NCI-H345 (cell line): ENCODE results near the gene SLC8B1.

Source experiments
- DNase-seq: peaks from one replicate; lab custom pipeline; 2025; lab: John Stamatoyannopoulos, UW

Gene SLC8B1

DNA sequence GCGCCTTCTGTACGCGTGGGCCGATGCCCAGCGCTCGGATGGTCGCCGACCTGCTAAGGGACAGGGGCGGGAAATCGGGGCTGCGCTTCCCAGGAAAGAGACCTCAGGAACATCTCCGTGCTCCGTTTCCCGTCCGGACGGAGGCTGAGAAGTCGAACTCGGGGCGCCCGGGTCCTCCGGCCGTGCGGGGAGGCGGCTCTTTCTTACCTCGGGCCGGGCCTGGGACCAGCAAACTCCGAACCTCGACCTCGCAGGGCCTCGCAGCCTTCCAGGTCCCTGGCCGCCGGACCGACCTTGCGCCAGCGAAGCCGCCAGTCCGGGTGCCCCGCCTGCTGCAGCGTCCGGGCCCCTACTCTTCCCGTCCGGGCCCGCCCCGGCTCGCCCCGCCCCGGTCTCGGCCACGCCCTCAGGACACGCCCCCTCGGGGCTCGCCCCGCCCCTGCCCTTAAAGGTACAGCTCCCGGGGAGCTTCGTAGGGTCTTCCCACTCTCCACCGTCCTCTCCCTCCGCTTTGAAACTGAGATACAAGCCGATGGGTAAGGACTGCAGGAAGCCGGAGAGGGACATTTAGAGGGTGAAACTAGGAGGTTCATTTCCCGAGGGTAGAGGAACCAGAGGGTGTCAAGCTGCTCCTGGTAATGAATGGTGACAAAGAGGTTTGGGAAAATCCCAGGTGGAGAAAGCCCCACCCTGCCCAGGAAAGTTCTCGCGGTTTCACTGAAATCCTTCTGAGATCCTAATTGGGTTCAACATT lies at the start of gene SLC8B1:
SLC8B1 (minus strand) TSS at position 324 of the 754 bp plus-strand sequence. CDS start 2,231 bp downstream, outside the sequence.
- peak; percentile 73 for DNase-seq

DNA sequence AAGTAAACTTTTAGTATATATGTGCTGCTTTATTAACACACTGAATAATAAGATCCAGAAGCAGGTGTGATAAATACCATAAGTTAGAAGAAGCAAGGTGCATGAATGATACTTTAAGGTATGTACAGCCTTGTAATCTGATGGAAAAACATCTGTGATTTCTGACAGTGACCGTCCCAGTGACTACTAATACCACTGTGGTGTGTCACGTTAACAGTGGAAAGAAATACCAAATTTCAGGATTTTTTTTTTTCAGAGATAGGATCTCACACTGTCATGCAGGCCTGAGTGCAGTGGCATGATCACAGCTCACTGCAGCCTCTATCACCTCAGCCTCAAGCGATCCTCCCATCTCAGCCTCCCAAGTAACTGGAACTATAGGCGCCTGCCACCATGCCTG lies 47.3 kb upstream of the SLC8B1 start:
- DNase-seq, result no peak

DNA sequence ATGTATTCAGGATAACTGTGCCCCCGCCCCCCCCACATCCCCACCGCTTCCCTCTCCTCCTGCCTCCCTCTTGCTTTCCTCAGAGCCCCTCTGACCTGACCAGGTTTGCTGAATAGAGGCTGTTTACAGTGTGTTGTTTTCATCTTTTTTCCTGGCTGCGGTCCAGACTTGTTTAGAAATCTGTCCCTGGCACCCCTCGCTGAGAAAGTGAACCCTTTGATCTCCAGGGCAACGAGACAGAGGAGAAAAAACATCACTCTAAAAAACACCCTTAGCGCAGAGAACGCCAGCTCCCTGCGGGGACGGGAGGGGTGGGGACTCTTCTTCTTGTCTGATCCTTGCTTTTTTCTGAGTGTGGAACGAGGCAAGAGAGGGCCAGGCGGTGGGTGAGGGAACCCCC lies 46.3 kb upstream of the SLC8B1 start:
- DNase-seq, result peak; percentile 62

DNA sequence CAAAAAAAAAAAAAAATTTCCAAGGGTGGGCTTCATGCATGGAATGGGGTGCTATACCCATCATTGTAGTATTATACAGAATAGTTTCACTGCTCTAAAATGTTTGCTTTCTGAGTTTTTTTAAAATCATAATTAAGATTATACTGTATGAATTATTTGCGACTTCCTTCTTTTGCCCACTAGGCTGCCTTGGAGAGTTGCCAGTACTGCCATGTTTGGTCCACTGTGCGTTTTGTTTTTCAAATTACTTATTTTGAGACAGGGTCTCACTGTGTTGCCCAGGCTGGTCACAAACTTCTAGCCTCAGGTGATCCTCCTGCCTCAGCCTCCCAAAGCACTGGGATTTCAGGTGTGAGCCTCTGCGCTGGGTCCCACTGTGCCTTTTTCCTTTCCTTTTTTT lies 43.4 kb upstream of the SLC8B1 start:
- no peak for DNase-seq

DNA sequence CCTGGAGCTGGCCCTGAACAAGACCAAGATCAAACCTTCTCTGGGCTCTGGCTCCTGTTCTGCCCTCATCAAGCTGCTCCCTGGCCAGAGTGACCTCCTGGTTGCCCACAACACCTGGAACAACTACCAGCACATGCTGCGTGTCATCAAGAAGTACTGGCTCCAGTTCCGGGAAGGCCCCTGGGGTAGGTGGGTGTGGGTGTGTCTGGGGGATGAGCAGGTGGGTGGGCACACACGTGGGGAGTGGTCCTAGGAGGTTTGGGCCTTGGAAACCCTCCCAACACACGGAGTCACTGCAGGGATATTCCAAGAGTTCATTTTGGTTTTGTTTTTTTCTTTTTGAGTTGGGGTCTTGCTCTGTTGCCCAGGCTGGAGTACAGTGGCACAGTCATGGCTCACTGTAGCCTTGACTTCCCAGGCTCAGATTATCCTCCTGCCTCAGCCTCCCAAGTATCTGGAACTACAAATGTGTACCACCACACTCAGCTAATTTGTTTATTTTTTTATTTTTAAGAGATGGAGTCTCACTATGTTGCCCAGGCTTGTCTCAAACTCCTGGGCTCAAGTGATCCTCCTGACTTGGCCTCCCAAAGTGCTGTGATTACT lies 40.0 kb upstream of the SLC8B1 start:
- DNase-seq, result no peak

DNA sequence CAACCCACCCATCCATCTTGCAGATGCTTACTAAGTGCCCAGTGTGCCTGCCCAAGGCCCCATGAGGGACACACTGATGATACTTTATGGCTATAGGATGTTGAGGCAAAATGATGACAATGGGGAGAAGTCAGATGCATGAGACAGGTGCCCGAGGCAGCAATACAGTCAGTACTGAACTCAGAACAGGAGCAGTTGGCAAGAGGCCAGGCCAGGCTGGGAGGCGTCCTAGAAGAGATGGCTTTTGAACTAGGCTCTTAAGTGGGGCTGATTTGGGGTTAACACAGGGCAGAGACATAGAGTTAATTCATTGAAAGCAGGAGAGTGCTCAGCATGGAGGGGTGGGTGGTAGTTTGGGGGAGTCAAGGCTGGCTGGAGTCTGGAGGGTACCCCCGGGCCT lies 39.1 kb upstream of the SLC8B1 start:
- DNase-seq, result peak; percentile 43

GRCh38 chr12:113373440-113373839 lies 38.5 kb upstream of the SLC8B1 start:
- DNase-seq, result no peak

DNA sequence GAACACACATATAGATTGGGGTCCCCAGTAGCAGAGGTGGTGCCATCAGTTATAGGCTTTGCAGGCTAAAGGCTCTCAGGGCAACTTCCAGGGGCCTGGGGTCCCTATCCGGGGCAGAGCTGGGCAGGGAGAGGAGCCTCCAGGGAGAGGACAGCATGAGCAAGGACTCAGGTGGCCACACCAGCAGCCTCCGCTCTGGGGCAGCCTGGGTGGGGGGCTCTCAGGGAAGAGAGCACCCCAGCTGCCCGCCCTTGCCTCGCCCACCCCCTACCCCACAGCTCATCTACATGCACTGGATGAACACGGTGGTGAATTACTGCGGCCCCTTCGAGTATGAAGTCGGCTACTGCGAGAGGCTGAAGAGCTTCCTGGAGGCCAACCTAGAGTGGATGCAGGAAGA lies 37.5 kb upstream of the SLC8B1 start:
- no peak for DNase-seq

DNA sequence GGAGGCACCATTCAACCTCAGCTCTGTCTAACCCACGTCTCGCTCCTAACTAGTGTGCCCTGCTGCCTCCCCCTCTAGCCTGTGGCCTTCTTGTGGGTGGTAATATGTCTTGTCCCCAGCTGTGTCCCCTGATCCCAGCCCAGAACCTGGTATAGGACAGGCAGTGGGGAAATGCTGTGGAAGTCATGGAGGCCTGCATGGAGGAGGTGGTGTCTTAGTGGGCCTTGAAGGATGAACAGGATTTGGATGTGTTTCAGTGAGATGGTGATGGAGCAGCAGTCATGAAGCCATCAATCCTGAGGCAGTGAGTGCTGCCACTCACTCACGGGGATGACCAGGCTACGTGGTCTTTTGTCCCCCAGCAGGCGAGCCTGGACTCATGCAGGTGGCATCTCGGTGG lies 36.9 kb upstream of the SLC8B1 start:
- DNase-seq, result no peak

- no peak for DNase-seq
These were observed 36.2 kb upstream of the SLC8B1 start for GRCh38 chr12:113370923-113371682.

DNA sequence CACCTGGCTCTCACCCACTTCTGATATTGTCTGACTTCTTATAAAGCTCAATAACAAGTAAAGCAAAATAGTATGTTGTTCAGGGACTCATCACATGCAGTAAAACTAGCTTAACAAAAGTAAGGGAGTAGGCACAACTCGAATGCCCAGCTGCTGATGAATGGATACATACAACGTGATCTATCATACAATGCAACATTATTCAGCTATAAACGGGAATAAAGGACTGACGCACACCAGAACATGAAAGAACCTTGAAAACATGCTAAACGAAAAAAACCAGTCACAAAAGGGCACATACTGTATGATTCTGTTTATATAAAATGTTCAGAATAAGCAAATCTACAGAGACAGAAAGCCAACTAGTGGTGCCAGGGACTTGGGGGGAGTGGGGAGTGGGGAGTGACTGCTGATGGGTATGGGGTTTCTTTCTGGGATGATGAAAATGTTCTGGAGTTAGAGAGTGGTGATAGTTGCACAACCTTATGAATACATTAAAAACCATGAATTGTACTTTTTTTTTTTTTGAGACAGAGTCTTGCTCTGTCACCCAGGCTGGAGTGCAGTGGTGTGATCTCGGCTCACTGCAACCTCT lies 34.6 kb upstream of the SLC8B1 start:
- DNase-seq, result no peak

DNA sequence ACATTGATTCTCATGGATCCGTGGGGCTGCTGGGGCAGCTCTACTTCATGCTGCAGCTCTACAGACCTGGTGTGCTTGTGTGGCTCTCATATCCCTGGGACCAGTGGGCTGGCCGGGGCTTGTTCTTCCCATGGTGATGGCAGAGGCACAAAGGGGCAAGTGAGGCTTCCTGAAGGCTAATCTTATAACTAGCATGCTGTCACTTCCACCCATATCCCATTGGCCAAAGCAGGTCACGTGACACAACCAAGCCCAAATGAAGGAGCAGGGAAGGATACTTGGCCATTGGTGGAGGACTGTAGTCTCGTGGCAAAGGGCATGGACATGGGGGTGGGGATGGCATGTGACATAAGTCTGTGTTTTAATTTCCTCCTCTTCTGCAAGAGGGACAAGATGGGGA lies 33.4 kb upstream of the SLC8B1 start:
- DNase-seq, result no peak

DNA sequence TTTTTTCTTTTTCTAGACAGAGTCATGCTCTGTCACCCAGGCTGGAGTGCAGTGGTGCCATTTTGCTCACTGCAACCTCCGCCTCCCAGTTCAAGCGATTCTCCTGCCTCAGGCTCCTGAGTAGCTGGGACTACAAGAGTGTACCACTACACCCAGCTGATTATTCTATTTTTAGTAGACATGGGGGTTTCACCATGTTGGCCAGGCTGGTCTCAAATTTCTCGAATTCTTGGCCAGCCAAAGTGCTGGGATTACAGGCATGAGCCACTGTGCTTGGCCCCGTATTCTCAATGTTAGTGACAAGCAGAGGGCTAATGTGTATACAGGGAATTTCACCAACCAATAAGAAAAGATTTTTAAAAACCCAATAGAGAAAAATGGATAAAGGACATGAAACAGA lies 31.9 kb upstream of the SLC8B1 start:
- DNase-seq, result no peak

- DNase-seq, result no peak
These were observed 30.9 kb upstream of the SLC8B1 start for GRCh38 chr12:113365639-113366395.

- DNase-seq, result no peak
These were observed 29.8 kb upstream of the SLC8B1 start for GRCh38 chr12:113364698-113365097.

GRCh38 chr12:113361574-113362370 lies 26.9 kb upstream of the SLC8B1 start:
- DNase-seq, result no peak

GRCh38 chr12:113359939-113360748 lies 25.2 kb upstream of the SLC8B1 start:
- no peak for DNase-seq

GRCh38 chr12:113359133-113359938 lies 24.4 kb upstream of the SLC8B1 start:
- no peak for DNase-seq

- DNase-seq, result peak; percentile 91
These were observed 23.6 kb upstream of the SLC8B1 start, which contains the start of gene PLBD2 for GRCh38 chr12:113358381-113359132. TSS of gene PLBD2 (plus strand) at chr12:113358587. CDS start at chr12:113358601, 14 bp downstream.
